ENCODE results near the gene LASP1.
"Not testable (repeated sequence)": the region's sequence is repeated elsewhere in the genome, so short reads cannot be mapped to it uniquely, and the experiment has no call there.

Gene LASP1

GRCh38 chr17:38940404-38940803, 70.5 kb downstream of the LASP1 start:
- DNase-seq, result no peak

GRCh38 chr17:38942696-38943334, 73.0 kb downstream of the LASP1 start:
- DNase-seq, result no peak

GRCh38 chr17:38943607-38944006, 73.7 kb downstream of the LASP1 start:
- no peak for DNase-seq

GRCh38 chr17:38947189-38947588, 77.3 kb downstream of the LASP1 start:
- DNase-seq, result no peak

DNA sequence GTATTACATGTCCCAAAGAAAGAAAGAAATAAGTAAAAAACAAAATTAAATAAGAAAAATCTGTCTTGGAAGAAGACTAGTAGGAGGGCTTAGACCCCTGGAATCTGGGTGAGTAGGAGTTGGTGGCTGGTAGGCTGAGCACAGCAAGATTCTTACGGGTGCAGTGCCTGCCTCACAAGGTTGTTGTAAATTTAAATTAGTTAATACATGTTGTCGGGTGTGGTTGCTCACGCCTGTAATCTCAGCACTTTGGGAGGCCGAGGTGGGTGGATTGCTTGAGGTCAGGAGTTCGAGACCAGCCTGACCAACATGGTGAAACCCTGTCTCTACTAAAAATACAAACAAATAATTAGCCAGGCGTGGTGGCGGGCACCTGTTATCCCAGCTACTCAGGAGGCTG, 83.9 kb downstream of the LASP1 start:
- not testable (repeated sequence) for DNase-seq

DNA sequence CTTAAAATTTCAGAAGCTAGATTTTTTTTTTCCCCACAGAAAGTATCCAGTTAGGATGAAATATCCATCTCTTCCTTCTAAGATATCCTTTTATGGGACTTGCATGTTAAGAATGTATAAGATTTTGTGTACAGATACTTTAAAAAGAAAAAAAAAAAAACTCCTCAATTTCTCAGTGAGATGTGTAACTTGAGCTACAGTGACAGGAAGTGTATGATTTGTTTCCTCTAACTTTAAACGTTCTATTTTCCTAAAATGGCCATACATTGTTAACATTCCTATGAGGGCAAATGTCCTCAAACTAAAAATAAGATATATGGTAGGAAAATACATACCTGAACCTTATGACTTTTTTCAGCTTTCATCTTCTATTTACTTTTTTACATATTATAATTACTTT, 88.5 kb downstream of the LASP1 start:
- DNase-seq, result no peak

GRCh38 chr17:38958756-38959155, 88.9 kb downstream of the LASP1 start:
- no peak for DNase-seq

GRCh38 chr17:38959508-38959907, 89.7 kb downstream of the LASP1 start:
- no peak for DNase-seq

- DNase-seq, result no peak
Measured at GRCh38 chr17:38960402-38960801, 90.5 kb downstream of the LASP1 start.

GRCh38 chr17:38961413-38961812, 91.6 kb downstream of the LASP1 start:
- no peak for DNase-seq

- no peak for DNase-seq
Measured at GRCh38 chr17:38967290-38967738, 97.5 kb downstream of the LASP1 start, which contains the start of gene FBXO47. FBXO47 (minus strand) TSS chr17:38967403; CDS start chr17:38963025, 4,378 bp downstream.

GRCh38 chr17:38969281-38969680, 99.4 kb downstream of the LASP1 start:
- no peak for DNase-seq

GRCh38 chr17:38970128-38970527, 100.3 kb downstream of the LASP1 start:
- DNase-seq, result no peak

DNA sequence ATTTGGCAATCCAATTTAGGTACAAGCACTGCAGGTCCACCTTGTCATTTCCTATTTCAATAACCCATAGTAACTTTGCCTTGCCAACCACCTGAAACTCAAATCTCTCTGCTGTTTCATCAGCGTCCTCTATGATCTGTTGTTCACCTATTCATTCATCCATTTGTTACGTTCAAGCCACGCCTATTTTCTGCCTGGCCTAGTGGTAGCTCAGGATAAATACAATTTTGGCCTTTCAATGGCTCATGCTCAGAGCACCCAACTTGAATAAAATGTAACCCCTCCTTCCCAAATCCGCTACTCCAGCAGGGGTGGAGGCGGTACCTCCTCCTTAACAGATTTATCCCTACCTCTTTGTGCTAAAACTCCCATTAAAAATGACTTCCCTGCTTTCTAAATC, 100.9 kb downstream of the LASP1 start:
- DNase-seq, result no peak
